K562 (cell line): ENCODE measurements around the gene SPATA16. TPM values are rescaled to one million over a fixed set of nuclear protein-coding genes. Genes with fewer than 3 reads are reported as not detected.
A peak's percentile ranks its signal among the peaks of the same experiment; 100 is the strongest.

Experiments used
- GATAD2A ChIP-seq: fragments of 450-650 bp; IDR thresholded peaks from 2 replicates; pipeline ENCODE4 v1.6.1; 2017
- MECOM ChIP-seq: fragments of 250-450 bp; sonication (Bioruptor Pico); IDR thresholded peaks from 2 replicates; pipeline ENCODE4 v1.8.0; 2022; ENCODE audit warnings: inconsistent platforms
- NCOA6 ChIP-seq: fragments of 450-650 bp; IDR thresholded peaks from 2 replicates; pipeline ENCODE4 v1.6.1; 2017; ENCODE audit warnings: mild to moderate bottlenecking
- NFE2 ChIP-seq: IDR thresholded peaks from 2 replicates; pipeline ENCODE4 v1.6.1; 2014; ENCODE audit warnings: antibody characterized with exemption, low read depth
- NFIC ChIP-seq: fragments of 450-650 bp; IDR thresholded peaks from 2 replicates; pipeline ENCODE4 v1.6.1; 2017; ENCODE audit warnings: mild to moderate bottlenecking, inconsistent platforms
- NR1H2 ChIP-seq: sonication (generic); formaldehyde crosslinking; IDR thresholded peaks from 2 replicates; pipeline ENCODE4 v1.4.0; 2020; ENCODE audit warnings: mild to moderate bottlenecking, missing genetic modification reagents
- NR2C2 ChIP-seq, 2 experiments: fragments of 200-800 bp in 1 of 2; sonication (Bioruptor generic) in 1 of 2; sonication (generic) in 1 of 2; formaldehyde crosslinking in 1 of 2; IDR thresholded peaks; 2 replicates each; pipeline versions ENCODE4 v1.6.1 to v1.8.0; 2016 to 2022; ENCODE audit warnings: mild to moderate bottlenecking in 1 of 2, missing compliant biosample characterization in 1 of 2, missing genetic modification characterization in 1 of 2, missing genetic modification reagents in 1 of 2
- SOX6 ChIP-seq: fragments of 450-650 bp; IDR thresholded peaks from 2 replicates; pipeline ENCODE4 v1.6.1; 2014; ENCODE audit warnings: mild to moderate bottlenecking
- ZBTB40 ChIP-seq, 2 experiments: fragments of 450-650 bp in 1 of 2; sonication (generic) in 1 of 2; formaldehyde crosslinking in 1 of 2; IDR thresholded peaks; 2 replicates each; pipeline versions ENCODE4 v1.7.1 to v1.9.0; 2016 to 2022; ENCODE audit warnings: inconsistent platforms in 1 of 2, mild to moderate bottlenecking in 1 of 2, missing genetic modification reagents in 1 of 2
- ZNF318 ChIP-seq, 2 experiments: fragments of 450-650 bp; IDR thresholded peaks; 2 replicates each; pipeline ENCODE4 v1.6.1; 2016; ENCODE audit warnings: mild to moderate bottlenecking in 2 of 2, borderline replicate concordance in 1 of 2, low read depth in 1 of 2, moderate library complexity in 1 of 2
- polyA plus RNA-seq, 8 experiments: library from polyadenylated mRNA; depleted of rRNA in 4 of 8; stranded (reverse) in 5 of 8; unstranded in 3 of 8; fragments of >200 nt; fragmentation: Nextera tagmentation in 2 of 8; fragmentation: Illumina TruSeq in 1 of 8; extraction: Ambion mirVana in 2 of 8; extraction: Trizol in 1 of 8; gene quantifications; 2 replicates each; pipeline versions ENCODE4 v1.2.1 to v1.2.3, GENCODE V29; 2011 to 2014; ENCODE audit warnings: inconsistent platforms in 1 of 8, missing spikeins in 1 of 8
- total RNA-seq, 7 experiments: library from RNA; depleted of rRNA in 6 of 7; stranded (reverse); fragments of >200 nt in 6 of 7; fragmentation: Illumina TruSeq in 2 of 7; extraction: Trizol in 2 of 7; gene quantifications; 2 replicates each; pipeline versions ENCODE4 v1.2.1 to v1.2.3, GENCODE V29; 2011 to 2021; ENCODE audit warnings: low replicate concordance in 1 of 7

SPATA16 gene
- total and polyA plus RNA-seq, 9 of the 15 experiments (the other 6 are each of a cell fraction or from before 2014, with no cell fraction given), result not detected

- peak in 1 of 2 experiments; percentile 68; a peak in 2 of 4 replicates for TF ChIP-seq ZNF318 (IDR thresholded peaks at IDR 0.05; ENCODE audit: borderline replicate concordance in 1 of 2, low read depth in 1 of 2)
- no peak for TF ChIP-seq NR1H2 (CRISPR knock-in tag)
- peak; percentile 91 for TF ChIP-seq NFIC
- TF ChIP-seq NFE2, result peak; percentile 23; the same call in 1 of the 2 replicates
- TF ChIP-seq SOX6, result peak; percentile 98
- TF ChIP-seq ZBTB40 (IDR thresholded peaks at IDR 0.05), result peak; percentile 13; the same call in 1 of the 2 replicates
- no peak for TF ChIP-seq ZBTB40 (CRISPR knock-in tag; IDR thresholded peaks at IDR 0.05)
- TF ChIP-seq GATAD2A, result peak; percentile 94
- TF ChIP-seq NCOA6, result peak; percentile 76
- peak; percentile 69; the same call in 1 of the 2 replicates for TF ChIP-seq MECOM
- no peak for TF ChIP-seq NR2C2 (CRISPR knock-in tag; IDR thresholded peaks at IDR 0.05)
- peak; percentile 52; the same call in 1 of the 2 replicates for TF ChIP-seq NR2C2 (tag; IDR thresholded peaks at IDR 0.05)
Measured at GRCh38 chr3:173007079-173007723, 133.8 kb downstream of the SPATA16 start (continued).
